Measurements from ENCODE around the gene DIPK2B. TPM values are rescaled to one million over a fixed set of nuclear protein-coding genes. Genes with fewer than 3 reads are reported as not detected.

The DIPK2B gene
- total and polyA plus RNA-seq, 2 of the 4 experiments (the other 2 are of a cell fraction): not detected

- H2AK9ac ChIP-seq (replicated peaks; ENCODE audit: low read depth, low read length, poor library complexity): no peak overlapping the region
- H2AK5ac ChIP-seq (ENCODE audit: low read depth, low read length): no peak overlapping the region
- POLR2A ChIA-PET (ENCODE audit: unreplicated experiment): no interaction called here
- no peak overlapping the region for H2BK15ac ChIP-seq (ENCODE audit: low read depth, low read length)
- DNase-seq (no peak), ATAC-seq (ENCODE audit: low read depth) (no peak)
- H3K56ac ChIP-seq (ENCODE audit: extremely low read depth, insufficient read depth, low read length): no peak overlapping the region
- no peak overlapping the region for H3K4me2 ChIP-seq (ENCODE audit: low read depth, low read length)
- no peak overlapping the region for H4K5ac ChIP-seq (ENCODE audit: low read depth, low read length)
- in situ Hi-C loops (cut with MboI; ENCODE audit: low sequenced_read_pairs): loop anchor here (25.0 kb wide), 1 partner anchor 1236 kb away; the partner anchor contains the start of gene NDP
- no peak overlapping the region for H2AFZ ChIP-seq (replicated peaks; ENCODE audit: low read length, poor library complexity)
- no peak overlapping the region for H4K91ac ChIP-seq (ENCODE audit: insufficient read depth, low read depth, low read length)
- CTCF ChIA-PET: interaction anchor here (0.6 to 1.1 kb wide), 2 partner anchors 11 to 87 kb away, joined by 3 read pairs; no protein-coding TSS in a partner anchor
- dilution Hi-C loops (cut with HindIII; ENCODE audit: low sequenced_read_pairs, unreplicated experiment): no loop called here
- H3K36me3 ChIP-seq (ENCODE audit: control insufficient read depth, insufficient read depth, low read length): no peaks in the 10 kb centered on the region
- no peaks in the 10 kb centered on the region for H4K20me1 ChIP-seq (ENCODE audit: insufficient read depth, low read length)
- no peak overlapping the region for H2BK20ac ChIP-seq (ENCODE audit: low read depth, low read length)
- no peaks in the 10 kb centered on the region for H3K4me1 ChIP-seq (ENCODE audit: control insufficient read depth, insufficient read depth, low read length)
- H3K27me3 ChIP-seq (ENCODE audit: control insufficient read depth, insufficient read depth, low read length): peaks cover 26% of the 10 kb centered on the region
- no peak overlapping the region for H2BK5ac ChIP-seq (ENCODE audit: low read depth, low read length, poor library complexity, severe bottlenecking)
- H3K79me1 ChIP-seq (ENCODE audit: low read depth in 1 of 2, low read length in 2 of 2): no peaks in the 10 kb centered on the region
- no peaks in the 10 kb centered on the region for H3K9me1 ChIP-seq (ENCODE audit: insufficient read depth, low read length)
- BruUV-seq (replicated peaks): no TSS peak
- no peak overlapping the region for H4K8ac ChIP-seq (ENCODE audit: low read depth in 2 of 2, low read length in 2 of 2)
- no peaks in the 10 kb centered on the region for H3K9me3 ChIP-seq (ENCODE audit: control insufficient read depth, insufficient read depth, low read length)
- no peak overlapping the region for H3K4ac ChIP-seq (ENCODE audit: low read depth, low read length)
- TF ChIP-seq CTCF (conservative IDR thresholded peaks at IDR 0.05; ENCODE audit: low read depth, low read length) (no peak), ELK1 (IDR thresholded peaks at IDR 0.05; ENCODE audit: borderline replicate concordance, low read depth, low read length) (no peak), MXI1 (IDR thresholded peaks at IDR 0.05; ENCODE audit: borderline replicate concordance, low read depth, low read length) (no peak), RAD21 (IDR thresholded peaks at IDR 0.05; ENCODE audit: low read length) (no peak), RFX5 (IDR thresholded peaks at IDR 0.05; ENCODE audit: low read depth, low read length) (no peak), USF2 (IDR thresholded peaks at IDR 0.05; ENCODE audit: low read depth, low read length) (no peak), MAZ (IDR thresholded peaks at IDR 0.05; ENCODE audit: borderline replicate concordance, low read depth, low read length) (no peak), POLR2A (IDR thresholded peaks at IDR 0.05; ENCODE audit: low read depth, low read length) (no peak), FOS (IDR thresholded peaks at IDR 0.05; ENCODE audit: low read depth, low read length) (no peak)
- H3K27ac ChIP-seq (ENCODE audit: insufficient read depth, low read length): no peak overlapping the region
- intact Hi-C loops (cut with micrococcal nuclease): no loop called here
- 40% methylated on average over 1 of the region's 3 CpGs; no CpG with 5 or more reads in 1 of the 2 experiments for WGBS, 2 experiments (ENCODE audit: extremely low coverage in 2 of 2, insufficient read length in 1 of 2)
- H2BK120ac ChIP-seq (ENCODE audit: low read depth, low read length): no peak overlapping the region
- no peak overlapping the region for H3K14ac ChIP-seq (replicated peaks; ENCODE audit: low read depth, low read length)
- no peak overlapping the region for H3K18ac ChIP-seq (ENCODE audit: low read depth, low read length)
- no peak overlapping the region for H3K4me3 ChIP-seq (ENCODE audit: insufficient read depth, low read depth, low read length)
- H3K23ac ChIP-seq (ENCODE audit: low read depth, low read length): no peak overlapping the region
- H3K9ac ChIP-seq (ENCODE audit: low read depth, low read length): no peak overlapping the region
Observed at GRCh38 chrX:45198301-45198700, 2.4 kb downstream of the DIPK2B start.

Data from IMR-90 (cell line).